Activated CD8-positive, alpha-beta memory T cell treated with anti-CD3 and anti-CD28 coated beads for 24 hours (primary cell): ENCODE data around the gene FOSB.

Experiments used
- DNase-seq: peaks from one replicate; pipeline ENCODE4 v3.0.0-alpha.2; 2020

FOSB gene

DNA sequence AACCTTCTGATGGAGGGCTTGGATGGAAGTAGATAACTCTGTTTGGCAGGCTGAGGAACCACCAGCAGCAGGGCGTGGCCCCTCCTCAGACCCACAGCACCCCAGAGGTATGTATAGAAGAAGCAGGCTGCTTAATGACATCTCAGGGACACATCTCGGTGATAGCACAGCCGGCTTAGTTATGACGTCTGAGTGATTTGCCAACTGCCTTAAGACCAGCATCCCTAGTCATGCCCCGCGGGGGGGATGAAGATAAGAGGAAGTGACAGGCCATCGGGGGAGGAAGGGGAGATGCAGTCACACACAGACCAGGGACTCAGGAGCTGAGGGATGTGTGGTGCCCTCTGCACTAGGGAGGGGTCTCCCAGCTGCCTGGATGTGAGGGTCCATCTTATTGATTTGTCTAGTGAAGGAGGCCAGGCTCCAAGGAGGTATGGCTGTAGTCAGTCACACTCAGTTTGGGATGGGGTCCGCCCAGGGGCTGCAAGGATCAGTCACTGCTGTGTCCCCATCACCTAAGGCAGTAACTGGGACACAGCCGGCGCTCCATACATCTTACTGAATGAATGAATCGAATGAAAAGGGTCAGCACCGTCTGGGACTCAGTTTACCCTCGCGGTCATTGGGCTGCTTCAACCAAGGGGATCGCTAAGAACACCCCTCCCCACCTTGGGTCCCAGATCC, 24.9 kb upstream of the FOSB start:
- no peak for DNase-seq

- peak; percentile 78 for DNase-seq
These were observed 24.1 kb upstream of the FOSB start for GRCh38 chr19:45443462-45444317.

- peak; percentile 86 for DNase-seq
These were observed 23.3 kb upstream of the FOSB start for GRCh38 chr19:45444318-45445041.

GRCh38 chr19:45445139-45445538, 22.7 kb upstream of the FOSB start:
- no peak for DNase-seq

- DNase-seq: no peak
These were observed 21.5 kb upstream of the FOSB start for GRCh38 chr19:45446295-45446694.

GRCh38 chr19:45446944-45447343, 20.9 kb upstream of the FOSB start:
- DNase-seq: no peak

DNA sequence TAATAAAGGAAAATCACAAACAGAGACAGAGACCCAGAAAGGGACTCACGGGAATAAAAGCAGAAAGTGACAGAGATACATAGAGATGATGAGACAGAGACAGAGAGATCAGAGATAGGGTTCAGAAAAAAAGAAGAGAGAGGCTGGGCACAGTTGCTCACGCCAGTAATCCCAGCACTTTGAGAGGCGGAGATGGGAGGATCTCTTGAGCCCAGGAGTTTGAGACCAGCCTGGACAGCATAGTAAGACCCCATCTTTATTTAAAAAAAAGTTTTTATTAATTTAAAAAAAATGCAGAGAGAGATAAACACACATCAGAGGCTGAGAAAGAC, 19.4 kb upstream of the FOSB start:
- no peak for DNase-seq

- DNase-seq: no peak
These were observed 18.9 kb upstream of the FOSB start for GRCh38 chr19:45448887-45449299.

GRCh38 chr19:45450012-45450333, 17.8 kb upstream of the FOSB start:
- DNase-seq: no peak

- peak; percentile 79 for DNase-seq
These were observed 16.5 kb upstream of the FOSB start for GRCh38 chr19:45451131-45451849.

GRCh38 chr19:45451850-45452387, 15.9 kb upstream of the FOSB start:
- no peak for DNase-seq

GRCh38 chr19:45455707-45456499, 11.9 kb upstream of the FOSB start:
- peak; percentile 82 for DNase-seq

DNA sequence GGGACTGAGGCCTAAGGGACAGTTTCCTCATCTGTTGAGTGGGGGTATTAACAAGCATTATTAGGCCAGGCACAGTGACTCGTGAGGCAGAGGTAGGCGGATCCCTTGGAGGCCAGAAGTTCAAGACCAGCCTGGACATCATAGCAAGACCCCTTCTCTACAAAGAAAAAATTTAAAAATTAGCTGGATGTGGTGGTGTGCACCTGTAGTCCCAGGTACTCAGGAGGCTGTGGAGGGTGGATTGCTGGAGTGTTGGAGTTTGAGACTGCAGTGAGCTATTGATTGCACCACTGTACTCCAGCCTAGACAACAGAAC, 11.3 kb upstream of the FOSB start:
- no peak for DNase-seq

DNA sequence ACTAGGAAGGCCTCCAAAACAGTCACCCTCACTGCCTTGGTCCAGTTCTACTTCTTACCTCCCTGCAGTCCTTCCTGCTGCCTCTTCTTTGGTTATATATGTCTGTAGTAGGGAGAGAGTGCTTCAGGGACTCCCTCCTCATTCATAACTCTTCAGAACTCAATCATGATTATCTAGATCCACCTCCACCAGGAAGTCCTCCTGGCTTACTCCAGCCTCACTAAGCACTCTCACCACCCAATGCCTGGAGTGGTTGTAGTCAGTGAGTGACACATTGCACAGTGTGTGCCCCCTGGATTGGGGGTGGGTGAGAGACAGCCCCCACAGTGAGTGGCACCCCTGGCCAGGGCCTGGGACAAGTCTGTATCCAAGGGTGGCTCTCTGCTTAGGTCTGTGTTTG, 10.0 kb upstream of the FOSB start:
- no peak for DNase-seq

- no peak for DNase-seq
These were observed 6.9 kb upstream of the FOSB start for GRCh38 chr19:45460807-45461347.

- no peak for DNase-seq
These were observed 5.6 kb upstream of the FOSB start for GRCh38 chr19:45462174-45462573.

GRCh38 chr19:45463241-45463640, 4.6 kb upstream of the FOSB start:
- DNase-seq: no peak

GRCh38 chr19:45464274-45464673, 3.5 kb upstream of the FOSB start:
- DNase-seq: no peak

- no peak for DNase-seq
These were observed 2.8 kb upstream of the FOSB start for GRCh38 chr19:45464852-45465441.

DNA sequence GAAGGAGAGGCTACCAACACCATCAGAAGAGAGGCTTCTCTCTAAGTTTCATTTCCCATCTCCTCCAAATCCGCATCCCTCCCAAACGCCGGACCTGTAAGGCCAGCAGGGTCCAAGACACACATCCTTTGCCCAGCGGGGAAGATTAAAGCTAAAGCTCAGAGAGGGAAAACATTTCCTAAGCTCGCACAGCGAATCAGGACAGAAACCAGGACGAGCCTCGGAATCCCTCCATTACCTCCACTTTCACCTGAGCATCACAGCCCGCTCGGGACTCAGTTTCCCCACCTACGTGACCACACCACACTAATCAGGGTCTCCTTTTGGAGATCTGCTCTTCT, 711 bp upstream of the FOSB start:
- DNase-seq: no peak

DNA sequence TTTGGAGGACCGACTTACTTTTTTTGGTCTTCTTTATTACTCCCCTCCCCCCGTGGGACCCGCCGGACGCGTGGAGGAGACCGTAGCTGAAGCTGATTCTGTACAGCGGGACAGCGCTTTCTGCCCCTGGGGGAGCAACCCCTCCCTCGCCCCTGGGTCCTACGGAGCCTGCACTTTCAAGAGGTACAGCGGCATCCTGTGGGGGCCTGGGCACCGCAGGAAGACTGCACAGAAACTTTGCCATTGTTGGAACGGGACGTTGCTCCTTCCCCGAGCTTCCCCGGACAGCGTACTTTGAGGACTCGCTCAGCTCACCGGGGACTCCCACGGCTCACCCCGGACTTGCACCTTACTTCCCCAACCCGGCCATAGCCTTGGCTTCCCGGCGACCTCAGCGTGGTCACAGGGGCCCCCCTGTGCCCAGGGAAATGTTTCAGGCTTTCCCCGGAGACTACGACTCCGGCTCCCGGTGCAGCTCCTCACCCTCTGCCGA, 409 bp downstream of the FOSB start:
- peak; percentile 74 for DNase-seq

GRCh38 chr19:45468803-45469131, 971 bp downstream of the FOSB start:
- DNase-seq: no peak
